Measurements from ENCODE around the gene ADAMTS7.
A peak's percentile ranks its signal among the peaks of the same experiment; 100 is the strongest.

ADAMTS7 gene

GRCh38 chr15:78717956-78718656 is 93.2 kb downstream of the ADAMTS7 start:
- no peaks in the 10 kb centered on the region for H3K36me3 ChIP-seq (replicated peaks)
- in situ Hi-C loops (cut with MboI; ENCODE audit: low sequenced_read_pairs) = no loop called here
- H3K27me3 ChIP-seq (ENCODE audit: low read depth) = no peaks in the 10 kb centered on the region
- H3K9me3 ChIP-seq = peaks cover 4% of the 10 kb centered on the region
- no peak for DNase-seq (ENCODE audit: low spot score in 2 of 2)
- peaks cover 3% of the 10 kb centered on the region for H3K4me1 ChIP-seq
- H3K4me3 ChIP-seq = no peak overlapping the region

GRCh38 chr15:78716651-78717050 is 94.6 kb downstream of the ADAMTS7 start:
- in situ Hi-C loops (cut with MboI; ENCODE audit: low sequenced_read_pairs) = no loop called here
- Histone ChIP-seq H3K4me3 (no peak overlapping the region), H3K9me3 (peaks cover 4% of the 10 kb centered on the region), H3K36me3 (replicated peaks) (no peaks in the 10 kb centered on the region), H3K4me1 (peaks cover 3% of the 10 kb centered on the region), H3K27me3 (ENCODE audit: low read depth) (no peaks in the 10 kb centered on the region)
- DNase-seq (ENCODE audit: low spot score in 2 of 2) = no peak

GRCh38 chr15:78715930-78716329 is 95.3 kb downstream of the ADAMTS7 start:
- in situ Hi-C loops (cut with MboI; ENCODE audit: low sequenced_read_pairs) = no loop called here
- no peak for DNase-seq (ENCODE audit: low spot score in 2 of 2)
- Histone ChIP-seq H3K9me3 (peaks cover 4% of the 10 kb centered on the region; the same call in 1 of the 2 replicates), H3K4me1 (peaks cover 3% of the 10 kb centered on the region), H3K4me3 (no peak overlapping the region), H3K27me3 (ENCODE audit: low read depth) (no peaks in the 10 kb centered on the region), H3K36me3 (replicated peaks) (no peaks in the 10 kb centered on the region)

GRCh38 chr15:78715434-78715833 is 95.8 kb downstream of the ADAMTS7 start:
- H3K4me1 ChIP-seq = peaks cover 3% of the 10 kb centered on the region
- H3K9me3 ChIP-seq = peaks cover 4% of the 10 kb centered on the region; the same call in 1 of the 2 replicates
- in situ Hi-C loops (cut with MboI; ENCODE audit: low sequenced_read_pairs) = no loop called here
- no peaks in the 10 kb centered on the region for H3K27me3 ChIP-seq (ENCODE audit: low read depth)
- H3K4me3 ChIP-seq = no peak overlapping the region
- H3K36me3 ChIP-seq (replicated peaks) = no peaks in the 10 kb centered on the region
- DNase-seq (ENCODE audit: low spot score in 2 of 2) = no peak

GRCh38 chr15:78714890-78715289 is 96.4 kb downstream of the ADAMTS7 start:
- in situ Hi-C loops (cut with MboI; ENCODE audit: low sequenced_read_pairs) = loop anchor here (5.0 kb wide), 1 partner anchor 37 kb away; no protein-coding TSS in a partner anchor
- DNase-seq (ENCODE audit: low spot score in 2 of 2) = peak; percentile 74 to 88
- H3K4me3 ChIP-seq = no peak overlapping the region
- H3K9me3 ChIP-seq = peaks cover 4% of the 10 kb centered on the region; the same call in 1 of the 2 replicates
- H3K27me3 ChIP-seq (ENCODE audit: low read depth) = 0 out of 2 replicates have a peak, but pooled peaks cover 1% of the 10 kb centered on the region
- peaks cover 3% of the 10 kb centered on the region for H3K4me1 ChIP-seq
- no peaks in the 10 kb centered on the region for H3K36me3 ChIP-seq (replicated peaks)

GRCh38 chr15:78712797-78713515 is 98.3 kb downstream of the ADAMTS7 start:
- no peak overlapping the region for H3K4me3 ChIP-seq
- H3K4me1 ChIP-seq = 0 out of 2 replicates have a peak, but pooled peaks cover 3% of the 10 kb centered on the region
- H3K36me3 ChIP-seq (replicated peaks) = no peaks in the 10 kb centered on the region
- in situ Hi-C loops (cut with MboI; ENCODE audit: low sequenced_read_pairs) = loop anchor here (5.0 kb wide), 1 partner anchor 39 kb away; no protein-coding TSS in a partner anchor
- peaks cover 17% of the 10 kb centered on the region for H3K27me3 ChIP-seq (ENCODE audit: low read depth)
- no peak for DNase-seq (ENCODE audit: low spot score in 2 of 2)
- H3K9me3 ChIP-seq = peaks cover 4% of the 10 kb centered on the region; the same call in 1 of the 2 replicates

- no peak for DNase-seq (ENCODE audit: low spot score in 2 of 2)
- no peak overlapping the region for H3K4me3 ChIP-seq
- no peaks in the 10 kb centered on the region for H3K36me3 ChIP-seq (replicated peaks)
- H3K4me1 ChIP-seq = 0 out of 2 replicates have a peak, but pooled peaks cover 3% of the 10 kb centered on the region
- peaks cover 28% of the 10 kb centered on the region for H3K27me3 ChIP-seq (ENCODE audit: low read depth)
- in situ Hi-C loops (cut with MboI; ENCODE audit: low sequenced_read_pairs) = loop anchor here (5.0 kb wide), 1 partner anchor 41 kb away; no protein-coding TSS in a partner anchor
- peaks cover 4% of the 10 kb centered on the region; the same call in 1 of the 2 replicates for H3K9me3 ChIP-seq
Observed at GRCh38 chr15:78711638-78712037, 99.6 kb downstream of the ADAMTS7 start.

- peak; percentile 84 to 95 for DNase-seq (ENCODE audit: low spot score in 2 of 2)
- no peak overlapping the region for H3K4me3 ChIP-seq
- no peaks in the 10 kb centered on the region for H3K36me3 ChIP-seq (replicated peaks)
- H3K27me3 ChIP-seq (ENCODE audit: low read depth) = peaks cover 33% of the 10 kb centered on the region
- H3K4me1 ChIP-seq = 0 out of 2 replicates have a peak, but pooled peaks cover 3% of the 10 kb centered on the region
- in situ Hi-C loops (cut with MboI; ENCODE audit: low sequenced_read_pairs) = loop anchor here (5.0 to 10.0 kb wide), 2 partner anchors 92 to 405 kb away; no protein-coding TSS in a partner anchor
- H3K9me3 ChIP-seq = no peaks in the 10 kb centered on the region
Observed at GRCh38 chr15:78709263-78709882, 101.9 kb downstream of the ADAMTS7 start.
